Measurements from ENCODE around the gene GZMM.
A peak's percentile ranks its signal among the peaks of the same experiment; 100 is the strongest.

The GZMM gene

GRCh38 chr19:567296-567900 lies 23.5 kb downstream of the GZMM start:
- DNase-seq: no peak

- no peak for DNase-seq
Observed at GRCh38 chr19:570251-570686, 26.4 kb downstream of the GZMM start.

DNA sequence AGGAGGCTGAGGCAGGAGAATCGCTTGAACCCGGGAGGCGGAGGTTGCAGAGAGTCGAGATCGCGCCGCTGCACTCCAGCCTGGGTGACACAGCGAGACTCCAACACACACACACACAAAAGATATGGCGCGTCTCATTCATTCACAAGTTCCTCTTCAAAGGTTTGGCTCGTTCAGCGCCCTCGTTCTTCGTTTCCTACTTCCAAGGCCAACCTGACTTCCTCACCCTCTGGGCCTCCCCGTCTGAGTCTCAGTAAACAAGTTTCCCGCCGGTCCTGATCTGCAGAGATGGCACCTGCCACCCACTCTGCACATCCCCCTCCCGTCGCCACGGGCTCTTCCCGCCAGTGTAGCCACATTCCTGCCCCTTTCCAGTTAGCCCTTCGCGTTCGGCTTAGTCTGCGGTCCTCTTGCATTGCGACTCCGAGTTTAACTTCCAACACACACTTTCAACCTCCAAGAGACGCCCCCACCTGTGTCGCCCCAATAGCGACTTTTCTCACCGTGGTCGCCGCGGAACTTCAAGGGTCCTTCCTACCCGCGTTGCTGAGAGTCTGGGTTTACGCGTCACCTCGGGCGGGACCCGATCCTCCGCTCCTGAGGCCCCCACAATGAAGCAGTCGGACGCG lies 27.2 kb downstream of the GZMM start:
- DNase-seq: no peak

GRCh38 chr19:571566-571974 lies 27.7 kb downstream of the GZMM start:
- no peak for DNase-seq

- peak; percentile 99 for DNase-seq
Observed at GRCh38 chr19:572140-572742, 28.4 kb downstream of the GZMM start, which contains the start of gene BSG. BSG (plus strand) TSS chr19:572596; CDS start chr19:572635, 39 bp downstream.

GRCh38 chr19:572743-573518 lies 29.1 kb downstream of the GZMM start:
- no peak for DNase-seq

- no peak for DNase-seq
Observed at GRCh38 chr19:573519-573825, 29.6 kb downstream of the GZMM start.

- DNase-seq: no peak
Observed at GRCh38 chr19:574658-575526, 31.0 kb downstream of the GZMM start.

GRCh38 chr19:575527-576506 lies 32.0 kb downstream of the GZMM start:
- no peak for DNase-seq

DNA sequence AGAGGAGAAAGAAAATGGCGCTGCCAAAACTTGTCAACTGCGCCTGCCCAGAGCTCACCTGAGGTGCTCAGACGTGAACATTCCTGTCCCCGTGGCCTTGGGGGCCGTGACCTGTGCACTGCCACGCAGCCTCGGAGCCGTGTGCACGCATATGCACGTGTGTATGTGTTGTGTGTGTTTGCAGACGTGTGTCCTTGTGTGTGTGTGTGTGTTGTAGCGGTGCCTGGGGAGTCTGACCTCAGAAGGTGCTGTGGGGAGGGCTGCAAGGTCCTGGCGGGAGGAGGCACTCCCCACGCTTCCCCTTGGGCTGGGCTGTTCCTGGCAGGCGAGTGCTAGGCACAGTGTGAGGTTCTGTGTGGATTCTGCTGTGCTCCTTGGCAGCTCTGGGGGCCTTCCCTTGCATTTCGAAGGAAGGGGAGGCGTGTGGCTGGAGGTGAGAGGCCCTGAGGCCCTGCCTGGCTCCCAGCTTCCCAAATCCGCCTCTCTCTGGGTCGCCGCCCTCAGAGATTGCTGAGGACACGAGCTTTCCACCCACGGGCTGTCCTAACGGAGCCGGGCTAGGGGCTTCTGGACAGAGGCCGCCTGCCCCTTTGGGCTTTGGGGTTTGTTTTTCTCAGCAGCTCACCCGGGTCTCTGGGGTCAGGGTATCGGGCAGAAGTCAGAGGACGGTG lies 33.0 kb downstream of the GZMM start:
- no peak for DNase-seq

DNA sequence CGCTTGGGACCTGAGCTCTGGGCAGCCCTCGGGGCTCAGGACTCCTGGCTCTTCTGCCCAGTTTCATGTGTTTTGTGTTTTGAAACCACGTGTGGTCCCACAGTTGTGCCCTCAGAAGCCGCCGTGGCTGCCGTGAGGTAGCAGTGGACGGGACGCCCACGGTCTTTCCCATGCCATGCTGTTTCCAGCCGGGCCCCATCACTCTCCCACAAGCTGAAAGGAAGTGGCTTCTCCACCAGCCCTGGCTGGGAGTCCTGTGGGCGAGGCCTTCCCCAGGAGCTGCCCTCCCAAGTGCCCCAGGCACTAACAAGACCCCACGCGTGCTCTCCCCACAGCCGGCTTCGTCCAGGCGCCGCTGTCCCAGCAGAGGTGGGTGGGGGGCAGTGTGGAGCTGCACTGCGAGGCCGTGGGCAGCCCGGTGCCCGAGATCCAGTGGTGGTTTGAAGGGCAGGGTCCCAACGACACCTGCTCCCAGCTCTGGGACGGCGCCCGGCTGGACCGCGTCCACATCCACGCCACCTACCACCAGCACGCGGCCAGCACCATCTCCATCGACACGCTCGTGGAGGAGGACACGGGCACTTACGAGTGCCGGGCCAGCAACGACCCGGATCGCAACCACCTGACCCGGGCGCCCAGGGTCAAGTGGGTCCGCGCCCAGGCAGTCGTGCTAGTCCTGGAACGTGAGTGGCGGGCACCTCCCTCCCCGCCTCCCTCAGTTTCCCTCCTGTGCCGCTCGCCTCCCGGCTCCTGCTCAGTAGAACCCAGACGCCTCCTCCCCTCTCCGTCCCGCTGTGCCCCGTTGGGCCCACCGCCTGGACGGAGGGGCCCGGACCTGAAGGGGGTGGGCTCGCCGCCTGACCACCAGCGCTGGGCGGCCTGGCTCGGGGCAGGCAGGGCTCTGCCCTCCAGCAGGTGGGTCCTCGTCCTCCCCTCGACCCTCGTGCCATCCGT lies 33.9 kb downstream of the GZMM start:
- DNase-seq: no peak

DNA sequence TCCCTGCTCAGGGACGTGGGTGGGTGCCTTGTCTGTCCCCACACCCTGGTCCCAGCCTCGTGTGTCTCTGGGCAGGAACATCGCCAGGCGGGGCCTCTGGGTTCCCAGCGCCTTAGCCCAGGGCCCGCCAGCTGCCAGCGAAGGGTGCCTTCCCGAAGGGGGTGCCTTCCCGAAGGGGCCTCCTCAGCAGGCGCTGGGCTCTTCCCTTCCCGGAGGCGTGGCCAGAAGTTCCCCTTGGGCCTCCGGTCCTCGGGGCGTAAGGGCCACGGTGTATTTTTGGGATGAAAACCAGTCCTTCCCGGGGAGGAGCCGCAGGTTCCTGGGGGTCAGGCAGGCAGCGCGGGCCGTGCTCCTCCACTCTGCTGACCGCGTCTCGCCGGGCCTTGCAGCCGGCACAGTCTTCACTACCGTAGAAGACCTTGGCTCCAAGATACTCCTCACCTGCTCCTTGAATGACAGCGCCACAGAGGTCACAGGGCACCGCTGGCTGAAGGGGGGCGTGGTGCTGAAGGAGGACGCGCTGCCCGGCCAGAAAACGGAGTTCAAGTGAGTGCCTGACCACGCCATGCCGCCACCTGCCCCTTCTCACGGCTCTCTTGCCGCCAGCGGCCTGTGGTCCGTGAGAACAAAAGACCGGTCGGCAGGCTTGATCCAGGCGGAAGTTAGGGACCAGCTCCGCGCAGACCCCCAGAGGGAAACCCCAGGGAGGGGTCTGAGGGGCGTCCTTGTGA lies 35.4 kb downstream of the GZMM start:
- no peak for DNase-seq

DNA sequence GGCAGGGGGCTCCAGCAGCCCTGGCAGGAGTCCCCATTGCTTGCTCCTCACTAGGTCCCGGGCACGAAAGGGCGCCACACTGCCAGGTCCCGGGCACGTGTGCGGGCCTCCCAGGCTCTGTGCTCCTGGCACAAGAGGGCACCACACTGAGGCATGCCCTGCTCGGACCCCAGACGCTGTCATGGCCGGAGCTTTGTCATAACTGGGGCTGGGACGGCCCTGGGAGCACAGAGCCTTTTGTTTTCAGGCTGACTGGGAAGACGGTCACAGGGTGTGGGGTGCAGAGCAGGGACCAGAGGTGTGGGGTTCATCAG lies 35.9 kb downstream of the GZMM start:
- no peak for DNase-seq

DNA sequence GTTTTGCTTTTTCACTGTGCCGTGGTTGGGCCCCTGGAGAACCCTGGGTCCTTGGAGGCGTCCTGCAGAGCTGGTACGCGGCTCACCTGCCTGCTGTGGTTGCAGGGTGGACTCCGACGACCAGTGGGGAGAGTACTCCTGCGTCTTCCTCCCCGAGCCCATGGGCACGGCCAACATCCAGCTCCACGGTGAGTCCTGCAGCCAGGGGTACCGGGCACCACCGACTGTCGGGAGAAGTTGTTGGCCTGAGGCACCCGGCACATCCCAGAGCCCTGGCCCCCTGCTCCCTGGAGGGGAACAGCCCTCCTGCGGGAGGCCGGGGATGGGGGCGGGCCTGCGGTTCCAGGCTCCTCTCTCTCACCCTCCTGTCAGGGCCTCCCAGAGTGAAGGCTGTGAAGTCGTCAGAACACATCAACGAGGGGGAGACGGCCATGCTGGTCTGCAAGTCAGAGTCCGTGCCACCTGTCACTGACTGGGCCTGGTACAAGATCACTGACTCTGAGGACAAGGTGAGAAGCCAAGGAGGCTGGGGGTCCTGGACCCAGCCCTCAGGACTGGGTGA lies 36.5 kb downstream of the GZMM start:
- DNase-seq: no peak

- no peak for DNase-seq
Observed at GRCh38 chr19:581399-582111, 37.7 kb downstream of the GZMM start.

- DNase-seq: no peak
Observed at GRCh38 chr19:582497-583197, 38.8 kb downstream of the GZMM start.

DNA sequence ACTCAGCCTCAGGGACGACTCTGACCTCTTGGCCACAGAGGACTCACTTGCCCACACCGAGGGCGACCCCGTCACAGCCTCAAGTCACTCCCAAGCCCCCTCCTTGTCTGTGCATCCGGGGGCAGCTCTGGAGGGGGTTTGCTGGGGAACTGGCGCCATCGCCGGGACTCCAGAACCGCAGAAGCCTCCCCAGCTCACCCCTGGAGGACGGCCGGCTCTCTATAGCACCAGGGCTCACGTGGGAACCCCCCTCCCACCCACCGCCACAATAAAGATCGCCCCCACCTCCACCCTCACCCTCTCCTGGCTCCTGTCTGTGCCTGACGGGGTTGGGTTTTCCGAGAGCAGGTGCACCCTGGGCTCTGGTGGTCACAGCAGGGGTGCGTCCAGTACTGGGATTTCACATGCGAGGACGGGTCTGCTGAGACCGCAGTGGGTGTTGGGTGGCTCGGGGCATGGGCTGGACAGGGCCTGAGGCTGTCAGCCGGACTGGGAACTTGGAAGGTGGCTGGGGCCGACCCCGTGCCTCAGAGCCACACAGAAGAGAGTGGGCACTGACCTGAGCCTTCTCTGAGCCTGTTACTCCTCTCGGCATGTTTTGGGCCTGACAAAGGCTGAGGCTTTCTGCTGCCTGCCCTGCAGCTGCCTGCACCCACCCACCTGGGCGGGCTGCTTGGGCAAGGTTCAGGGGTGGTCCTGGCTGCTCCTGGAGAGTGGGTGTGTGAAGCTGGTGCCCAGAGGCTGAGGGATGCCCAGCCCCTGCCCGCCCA lies 39.5 kb downstream of the GZMM start:
- no peak for DNase-seq

All from activated CD4-positive, CD25-positive, alpha-beta regulatory T cell treated with anti-CD3 and anti-CD28 coated beads, Interleukin-2, amount 50 U/mL, for 72 hours (primary cell).